Ovary (tissue), 3 donors: Measurements from ENCODE around the gene PTH1R.

Experiments
- CTCF ChIP-seq, 3 donors: fragments of 450-650 bp in 2 of 3; fragments of 200-600 bp in 1 of 3; IDR thresholded peaks; one replicate each; pipeline versions ENCODE4 v1.5.1 to v1.8.0; 2016 to 2022; ENCODE audit warnings: antibody characterized with exemption in 3 of 3, mild to moderate bottlenecking in 1 of 3
- EP300 ChIP-seq: sonication (generic); formaldehyde crosslinking; IDR thresholded peaks from one replicate; pipeline ENCODE4 v1.6.1; 2017; ENCODE audit warnings: antibody characterized with exemption
- donor health status: DM: no; HTN: no; CAD: no.

- no peak for TF ChIP-seq CTCF (IDR thresholded peaks at IDR 0.05)
- TF ChIP-seq EP300: no peak
Measured at GRCh38 chr3:46865546-46865945, 12.0 kb upstream of the PTH1R start.
